GM06990 (cell line): ENCODE measurements around the gene TECTA.

ENCODE experiments used
- DNase-seq: peaks from one replicate; pipeline ENCODE4 v3.0.0-alpha.2; 2011; ENCODE audit not compliant: insufficient read length; ENCODE audit errors: extremely low read depth
- H3K27me3 ChIP-seq: replicated peaks from 2 replicates; pipeline ENCODE4 v1.6.0; 2011; ENCODE audit warnings: low read length; ENCODE audit not compliant: control insufficient read depth, insufficient read depth
- H3K36me3 ChIP-seq: 2 replicates; pipeline ENCODE4 v1.5.1; 2011; ENCODE audit warnings: low read length; ENCODE audit not compliant: control insufficient read depth, insufficient read depth
- H3K4me3 ChIP-seq: replicated peaks from 2 replicates; pipeline ENCODE4 v1.5.1; 2011; ENCODE audit warnings: low read depth, mild to moderate bottlenecking, control low read depth, low read length
- TF ChIP-seq, protein P1 (sequence below): IDR thresholded peaks from 2 replicates; pipeline ENCODE4 v1.5.1; 2011; ENCODE audit warnings: low read length, control low read depth, mild to moderate bottlenecking, inconsistent platforms; ENCODE audit not compliant: insufficient read depth, poor library complexity, severe bottlenecking

The TECTA gene

DNA sequence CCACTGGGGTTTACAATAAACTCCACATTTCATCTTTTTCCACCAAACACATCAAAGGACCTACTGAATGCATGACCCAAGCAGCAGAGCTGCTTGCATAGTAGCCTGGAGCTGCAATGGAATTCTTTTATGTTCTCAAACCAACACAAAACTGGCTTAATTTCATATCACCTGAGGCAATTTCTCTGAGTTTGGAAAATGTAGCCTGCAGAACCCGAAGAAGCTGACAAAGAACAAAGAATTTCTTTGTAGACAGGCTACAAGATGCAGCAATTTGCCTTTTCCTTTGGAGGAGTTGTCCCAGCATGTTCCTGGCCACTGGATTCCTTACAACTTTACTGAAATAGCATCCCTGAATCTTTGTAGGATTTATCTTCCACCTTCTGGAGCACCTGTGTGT, 5.5 kb upstream of the TECTA start:
- Histone ChIP-seq H3K36me3 (no peaks in the 10 kb centered on the region), H3K27me3 (no peaks in the 10 kb centered on the region), H3K4me3 (no peak overlapping the region)
- TF ChIP-seq, protein P1, sequence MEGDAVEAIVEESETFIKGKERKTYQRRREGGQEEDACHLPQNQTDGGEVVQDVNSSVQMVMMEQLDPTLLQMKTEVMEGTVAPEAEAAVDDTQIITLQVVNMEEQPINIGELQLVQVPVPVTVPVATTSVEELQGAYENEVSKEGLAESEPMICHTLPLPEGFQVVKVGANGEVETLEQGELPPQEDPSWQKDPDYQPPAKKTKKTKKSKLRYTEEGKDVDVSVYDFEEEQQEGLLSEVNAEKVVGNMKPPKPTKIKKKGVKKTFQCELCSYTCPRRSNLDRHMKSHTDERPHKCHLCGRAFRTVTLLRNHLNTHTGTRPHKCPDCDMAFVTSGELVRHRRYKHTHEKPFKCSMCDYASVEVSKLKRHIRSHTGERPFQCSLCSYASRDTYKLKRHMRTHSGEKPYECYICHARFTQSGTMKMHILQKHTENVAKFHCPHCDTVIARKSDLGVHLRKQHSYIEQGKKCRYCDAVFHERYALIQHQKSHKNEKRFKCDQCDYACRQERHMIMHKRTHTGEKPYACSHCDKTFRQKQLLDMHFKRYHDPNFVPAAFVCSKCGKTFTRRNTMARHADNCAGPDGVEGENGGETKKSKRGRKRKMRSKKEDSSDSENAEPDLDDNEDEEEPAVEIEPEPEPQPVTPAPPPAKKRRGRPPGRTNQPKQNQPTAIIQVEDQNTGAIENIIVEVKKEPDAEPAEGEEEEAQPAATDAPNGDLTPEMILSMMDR: no peak
- no peak for DNase-seq

DNA sequence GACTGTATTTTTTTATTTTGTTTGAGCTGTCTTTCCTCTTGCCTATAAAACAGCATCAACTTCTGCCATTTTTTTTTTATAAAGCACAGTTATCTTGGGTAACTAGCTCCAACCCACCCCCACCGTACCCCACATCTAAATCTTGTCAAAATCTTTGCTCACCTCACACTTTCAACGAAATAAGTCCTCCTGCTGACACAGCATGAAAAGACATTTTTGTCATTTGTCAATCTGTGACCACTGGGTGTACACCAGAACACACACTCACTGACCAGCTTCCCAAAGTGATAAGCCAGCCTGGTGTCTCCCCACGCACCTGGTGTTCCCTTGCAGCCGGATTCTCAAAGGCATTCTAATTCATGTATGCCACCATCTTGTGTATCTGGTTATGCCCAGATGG, 1.7 kb upstream of the TECTA start:
- TF ChIP-seq, protein P1: no peak
- H3K36me3 ChIP-seq: no peaks in the 10 kb centered on the region
- H3K27me3 ChIP-seq: no peaks in the 10 kb centered on the region
- no peak overlapping the region for H3K4me3 ChIP-seq
- no peak for DNase-seq

DNA sequence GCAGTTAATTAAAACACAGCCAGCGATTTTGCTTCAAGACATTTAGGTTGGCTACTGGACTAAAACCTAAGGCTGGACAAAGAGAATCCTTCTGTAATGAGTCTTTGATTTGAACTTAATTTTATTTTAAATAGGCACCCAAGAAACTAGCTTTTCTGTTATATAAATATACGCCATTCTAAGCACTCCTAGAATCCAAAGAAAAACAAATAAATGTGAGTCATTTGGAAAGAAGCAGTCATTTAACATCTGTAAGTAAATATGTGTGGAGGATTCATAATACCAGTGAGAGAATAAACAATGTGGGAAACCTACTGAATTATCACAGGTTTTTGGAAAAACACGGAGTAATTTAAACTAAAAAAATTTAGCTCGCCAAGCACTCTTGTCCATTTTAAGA, 1.2 kb upstream of the TECTA start:
- H3K27me3 ChIP-seq: no peaks in the 10 kb centered on the region
- no peaks in the 10 kb centered on the region for H3K36me3 ChIP-seq

DNA sequence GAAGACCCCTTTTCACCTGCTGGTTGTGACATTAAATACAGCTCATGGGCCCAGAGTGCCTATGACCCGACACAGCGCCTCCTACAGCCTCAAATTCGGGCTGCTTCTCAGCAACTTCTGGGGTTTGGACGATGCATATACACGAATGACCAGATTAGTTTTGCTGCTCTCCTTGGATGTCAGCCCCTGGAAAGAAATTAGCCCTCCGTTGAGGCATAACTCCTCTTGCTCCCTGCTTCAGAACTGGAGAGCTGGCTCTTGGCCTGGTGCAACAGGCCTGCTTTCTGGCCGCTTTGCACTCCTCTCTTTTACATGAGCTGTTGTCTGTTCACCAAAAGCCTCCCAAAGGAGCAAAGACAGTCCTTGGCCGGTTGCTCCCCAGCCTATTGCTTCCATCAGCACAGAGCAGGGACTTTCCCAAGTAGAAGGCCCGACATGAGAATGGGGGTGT, 3.3 kb downstream of the TECTA start:
- Histone ChIP-seq H3K4me3 (no peak overlapping the region), H3K27me3 (no peaks in the 10 kb centered on the region; the same call in 1 of the 2 replicates), H3K36me3 (no peaks in the 10 kb centered on the region)
- TF ChIP-seq, protein P1: peak; percentile 30
- DNase-seq: no peak

More for the DNA sequence above, 1.2 kb upstream of the TECTA start:
- no peak overlapping the region for H3K4me3 ChIP-seq
- DNase-seq: no peak
- TF ChIP-seq, protein P1: no peak

DNA sequence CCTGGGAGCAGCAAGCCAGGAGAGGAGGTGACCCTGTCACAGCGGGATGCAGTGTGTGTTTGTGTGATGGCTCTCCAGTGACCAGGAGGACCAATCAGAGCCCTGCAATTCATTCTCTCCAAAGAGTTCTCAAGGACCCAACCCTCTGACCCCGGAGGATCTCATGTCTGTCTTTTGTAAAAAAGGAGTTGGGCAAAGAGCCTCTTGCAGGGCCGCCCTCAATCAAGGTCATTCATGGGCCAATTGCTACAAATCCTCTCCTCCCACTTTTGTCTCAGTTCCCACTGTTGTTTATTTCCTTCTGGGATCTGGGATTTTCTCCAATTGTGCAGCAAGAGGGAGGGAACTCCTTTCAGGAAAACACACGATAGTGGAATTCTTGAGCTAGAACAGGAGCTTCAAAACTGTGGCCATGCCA, 4.0 kb downstream of the TECTA start:
- H3K36me3 ChIP-seq: no peaks in the 10 kb centered on the region
- no peak for DNase-seq
- TF ChIP-seq, protein P1: no peak

More for the DNA sequence above, 4.0 kb downstream of the TECTA start:
- no peak overlapping the region for H3K4me3 ChIP-seq
- H3K27me3 ChIP-seq: no peaks in the 10 kb centered on the region; the same call in 1 of the 2 replicates
